Measurements from ENCODE around the gene EIF4A2. TPM values are rescaled to one million over a fixed set of nuclear protein-coding genes. Genes with fewer than 3 reads are reported as not detected.

The EIF4A2 gene
- total RNA-seq, 1 experiment from 2014 or later = 398 TPM

GRCh38 chr3:186832276-186832675, 48.9 kb downstream of the EIF4A2 start:
- peaks cover 63% of the 10 kb centered on the region for H3K27me3 Mint-ChIP-seq (ENCODE audit: low read depth)
- WGBS (ENCODE audit: extremely low coverage, insufficient read length, low lambda C conversion rate) = no CpG with 5 or more reads among the region's 1 CpG

More at GRCh38 chr3:186832276-186832675, 48.9 kb downstream of the EIF4A2 start:
- TF ChIP-seq CTCF (conservative IDR thresholded peaks at IDR 0.05) = no peak
- no peaks in the 10 kb centered on the region for H3K4me1 ChIP-seq (ENCODE audit: insufficient read depth, low read length)
- H2BK5ac ChIP-seq (ENCODE audit: insufficient read length, low read length) = no peak overlapping the region
- no peaks in the 10 kb centered on the region; a peak in 1 of 5 replicates for H3K9me3 Mint-ChIP-seq
- no peak overlapping the region for H3K14ac ChIP-seq (ENCODE audit: insufficient read depth, low read length)
- H2AFZ ChIP-seq (ENCODE audit: low read length) = no peak overlapping the region
- H2BK120ac ChIP-seq (ENCODE audit: low read depth, low read length, poor library complexity, severe bottlenecking) = no peak overlapping the region
- peaks cover 7 to 12% of the 10 kb centered on the region in 2 experiments; a peak in 3 of 4 replicates for H3K4me1 Mint-ChIP-seq
- H3K27ac Mint-ChIP-seq = no peak overlapping the region
- no peaks in the 10 kb centered on the region for H3K36me3 Mint-ChIP-seq (ENCODE audit: insufficient read depth in 1 of 3, low read depth in 3 of 3)
- no peak overlapping the region for H3K27ac ChIP-seq (ENCODE audit: insufficient read length, low read depth, low read length)
- H3T11ph ChIP-seq (ENCODE audit: low read length) = no peak overlapping the region
- no peak overlapping the region for H4K8ac ChIP-seq (replicated peaks; ENCODE audit: insufficient read length, low read depth, low read length)
- no peak overlapping the region for H3K18ac ChIP-seq (ENCODE audit: insufficient read length, low read depth, low read length)
- no peaks in the 10 kb centered on the region for H4K20me1 ChIP-seq (ENCODE audit: control insufficient read depth, insufficient read depth, insufficient read length)
- peaks cover 2% of the 10 kb centered on the region for H3K23me2 ChIP-seq (ENCODE audit: insufficient read length, low read depth, low read length, poor library complexity, severe bottlenecking)
- H3K9me3 ChIP-seq (ENCODE audit: control insufficient read depth, low read depth, low read length) = no peaks in the 10 kb centered on the region
- no peak overlapping the region for H4K5ac ChIP-seq (ENCODE audit: insufficient read length, low read depth, low read length)
- no peak overlapping the region for H4K91ac ChIP-seq (ENCODE audit: insufficient read length, low read depth, low read length)
- no peak overlapping the region for H3K23ac ChIP-seq (ENCODE audit: insufficient read length, low read depth, low read length)
- H2BK12ac ChIP-seq (ENCODE audit: insufficient read length, low read depth, low read length) = no peak overlapping the region
- no peak for DNase-seq
- H3K9ac ChIP-seq (ENCODE audit: extremely low read depth, insufficient read length, low read length) = no peak overlapping the region
- no peak overlapping the region for H2BK20ac ChIP-seq (ENCODE audit: low read depth, low read length, poor library complexity, severe bottlenecking)
- H2AK5ac ChIP-seq (ENCODE audit: insufficient read length, low read length) = no peak overlapping the region
- H2BK15ac ChIP-seq (ENCODE audit: low read depth, low read length) = no peak overlapping the region
- no peaks in the 10 kb centered on the region for H3K79me1 ChIP-seq (ENCODE audit: insufficient read depth, low read depth, low read length, poor library complexity, severe bottlenecking)
- no peak overlapping the region for H3K4ac ChIP-seq (ENCODE audit: low read depth, low read length)
- H3K56ac ChIP-seq (ENCODE audit: insufficient read length, low read depth, low read length) = no peak overlapping the region
- H3K4me2 ChIP-seq (ENCODE audit: insufficient read depth, insufficient read length, low read length) = no peak overlapping the region
- H3K27me3 ChIP-seq (ENCODE audit: insufficient read depth, low read length) = peaks cover 3% of the 10 kb centered on the region; the same call in 1 of the 2 replicates
- no peak overlapping the region for H3K4me3 Mint-ChIP-seq
- no peaks in the 10 kb centered on the region for H3K79me2 ChIP-seq (ENCODE audit: insufficient read depth, low read length)

Small RNAs within 50 kb of the gene (microRNA-seq; reads per million reads assigned to microRNA genes)
- gene MIR1248 (ENCODE audit: borderline microRNAs expressed) = 1.4 reads per million, percentile 10 among the genes with 10 or more reads in this experiment

Other genes with a start within 250 kb of the EIF4A2 start
- 0.83 and 1.0 TPM in 2 replicates for gene CRYGS, start 239.2 kb upstream of the EIF4A2 start, total RNA-seq (2021)
- 7.4 and 8.6 TPM in 2 replicates for gene TBCCD1, start 216.2 kb upstream of the EIF4A2 start, total RNA-seq (2021)
- 57.4 and 61.2 TPM in 2 replicates for gene DNAJB11, start 212.9 kb upstream of the EIF4A2 start, total RNA-seq (2021)
- gene AHSG, start 170.5 kb upstream of the EIF4A2 start, total RNA-seq (2021) = 0.13 TPM in 1 of 2 replicates, not detected in the other
- gene FETUB, start 143.2 kb upstream of the EIF4A2 start, total RNA-seq (2021) = not detected in 2 replicates
- not detected in 2 replicates for gene HRG, start 117.6 kb upstream of the EIF4A2 start, total RNA-seq (2021)
- gene KNG1, start 66.2 kb upstream of the EIF4A2 start, total RNA-seq (2021) = not detected in 2 replicates
- 103 and 108 TPM in 2 replicates for gene RFC4, start 22.9 kb downstream of the EIF4A2 start, total RNA-seq (2021)
- gene ADIPOQ, start 59.1 kb downstream of the EIF4A2 start, total RNA-seq (2021) = not detected in 2 replicates
- 139 and 141 TPM in 2 replicates for gene ST6GAL1, start 146.9 kb downstream of the EIF4A2 start, total RNA-seq (2021)

Data from H9 (cell line).